GM12872 (cell line): ENCODE results near the gene PTGDS.

ENCODE experiments used
- CTCF ChIP-seq: IDR thresholded peaks from 3 replicates; pipeline ENCODE4 v1.5.1; 2011; ENCODE audit warnings: low read depth, mild to moderate bottlenecking, low read length, moderate library complexity; ENCODE audit not compliant: insufficient read depth

Gene PTGDS

GRCh38 chr9:136956604-136957003 is 20.7 kb upstream of the PTGDS start:
- TF ChIP-seq CTCF: no peak

GRCh38 chr9:136957461-136957860 is 19.8 kb upstream of the PTGDS start:
- TF ChIP-seq CTCF: no peak

- TF ChIP-seq CTCF: no peak
These were observed 19.4 kb upstream of the PTGDS start for GRCh38 chr9:136957901-136958300.

- TF ChIP-seq CTCF: no peak
These were observed 18.8 kb upstream of the PTGDS start for GRCh38 chr9:136958473-136958872.

- TF ChIP-seq CTCF: no peak
These were observed 18.1 kb upstream of the PTGDS start for GRCh38 chr9:136958898-136959850.

- no peak for TF ChIP-seq CTCF
These were observed 16.9 kb upstream of the PTGDS start for GRCh38 chr9:136960212-136960937.

GRCh38 chr9:136960938-136961275 is 16.4 kb upstream of the PTGDS start:
- no peak for TF ChIP-seq CTCF
